22Rv1 (cell line): Measurements from ENCODE around the gene TCIRG1.

Experiments
- CTCF ChIP-seq: fragments of 450-650 bp; IDR thresholded peaks from 2 replicates; pipeline ENCODE4 v1.5.1; 2017; ENCODE audit warnings: mild to moderate bottlenecking
- ZFX ChIP-seq: fragments of 450-650 bp; IDR thresholded peaks from 2 replicates; pipeline ENCODE4 v1.6.1; 2017; ENCODE audit warnings: antibody characterized with exemption, borderline replicate concordance

- TF ChIP-seq CTCF, result peak; percentile 53
- no peak for TF ChIP-seq ZFX
Measured at GRCh38 chr11:68009391-68010089, 29.3 kb upstream of the TCIRG1 start.
